GM08714 (cell line): ENCODE data around the gene TJP1.
"Not testable (repeated sequence)": the region's sequence is repeated elsewhere in the genome, so short reads cannot be mapped to it uniquely, and the experiment has no call there.

ENCODE experiments used
- H3K4me3 ChIP-seq: fragments of 200-500 bp; sonication (Bioruptor generic); 2 replicates; pipeline ENCODE4 v1.5.1; 2014; ENCODE audit warnings: mild to moderate bottlenecking, low read length, inconsistent platforms
- ZNF274 ChIP-seq: IDR thresholded peaks from 2 replicates; pipeline ENCODE4 v1.6.1; 2012; ENCODE audit warnings: mild to moderate bottlenecking, low read depth, low read length

The TJP1 gene

DNA sequence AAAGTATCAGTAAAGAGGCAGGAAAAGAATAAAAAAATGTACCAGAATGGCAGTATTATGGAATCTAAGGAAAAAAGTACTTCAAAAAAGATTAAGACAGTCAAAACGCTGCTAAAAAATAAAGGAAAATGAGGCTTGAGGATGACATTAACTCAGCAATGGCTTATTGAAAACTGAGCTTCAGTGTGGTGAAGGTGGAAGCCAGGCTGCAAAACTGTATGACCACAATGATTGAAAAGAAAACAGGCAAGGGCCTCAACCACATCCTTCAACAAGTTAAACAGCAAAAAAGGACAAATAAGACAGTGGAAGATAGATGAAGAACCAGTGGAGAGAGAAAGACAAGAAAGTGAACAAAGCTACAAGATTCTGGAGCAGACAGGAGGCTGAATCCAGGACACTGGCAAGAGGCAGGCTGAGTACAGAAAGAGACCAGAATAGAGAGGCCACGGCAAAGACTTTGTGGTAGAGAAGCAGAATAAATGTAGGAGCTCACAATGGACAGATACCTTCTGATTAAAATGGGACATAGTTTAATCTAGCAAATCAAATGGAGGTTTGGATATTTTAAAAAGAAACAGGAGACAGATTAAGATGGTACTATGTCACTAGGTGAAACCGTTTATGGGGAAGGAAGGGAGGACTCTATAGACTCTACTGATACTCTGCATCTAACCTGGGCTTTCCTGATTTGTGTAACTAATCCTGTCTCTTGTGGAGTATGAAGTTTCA lies 86.1 kb downstream of the TJP1 start:
- H3K4me3 ChIP-seq, result no peak overlapping the region
- no peak for TF ChIP-seq ZNF274

DNA sequence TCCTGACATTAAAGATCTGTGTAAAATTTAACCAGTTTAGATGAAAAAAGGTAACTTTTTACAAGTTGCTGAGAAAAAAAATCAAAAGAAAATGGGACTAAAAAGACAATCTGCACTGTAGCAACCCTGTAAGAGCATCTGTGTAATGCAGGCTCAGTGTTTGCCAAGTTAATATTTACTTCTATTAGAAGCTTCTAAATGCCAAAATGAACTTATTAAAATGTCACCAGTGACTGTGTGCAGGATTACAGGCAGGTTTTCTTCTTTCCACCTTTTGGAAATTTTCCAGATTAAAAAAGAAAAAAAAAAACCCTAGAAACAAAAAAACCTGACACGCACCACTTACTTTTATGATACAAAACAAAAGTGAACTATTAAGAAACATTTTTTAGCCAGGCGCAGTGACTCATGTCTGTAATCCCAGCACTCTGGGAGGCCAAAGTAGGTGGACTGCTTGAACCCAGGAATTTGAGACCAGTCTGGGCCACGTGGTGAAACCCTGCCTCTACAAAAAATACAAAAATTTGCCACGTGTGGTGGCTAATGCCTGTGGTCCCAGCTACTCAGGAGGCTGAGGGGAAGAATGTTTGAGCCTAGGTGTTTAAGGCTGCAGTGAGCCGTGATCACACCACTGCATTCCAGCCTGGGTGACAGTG lies 87.2 kb downstream of the TJP1 start:
- TF ChIP-seq ZNF274, result no peak
- H3K4me3 ChIP-seq, result no peak overlapping the region

GRCh38 chr15:29731865-29732264 lies 90.4 kb downstream of the TJP1 start:
- no peak overlapping the region for H3K4me3 ChIP-seq
- no peak for TF ChIP-seq ZNF274

DNA sequence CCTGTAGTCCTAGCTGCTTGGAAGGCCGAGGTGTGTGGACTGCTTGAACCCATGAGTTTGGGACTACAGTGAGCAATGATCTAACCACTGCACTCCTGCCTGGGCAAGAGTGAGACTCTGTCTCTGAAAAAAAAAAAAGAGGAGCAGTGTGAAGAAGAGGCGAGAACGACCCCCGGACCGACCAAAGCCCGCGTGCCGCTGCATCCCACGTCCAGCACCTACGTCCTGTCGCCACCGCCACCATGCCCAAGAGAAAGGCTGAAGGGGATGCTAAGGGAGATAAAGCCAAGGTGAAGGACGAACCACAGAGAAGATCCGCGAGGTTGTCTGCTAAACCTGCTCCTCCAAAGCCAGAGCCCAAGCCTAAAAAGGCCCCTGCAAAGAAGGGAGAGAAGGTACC lies 91.8 kb downstream of the TJP1 start:
- not testable (repeated sequence) for H3K4me3 ChIP-seq

GRCh38 chr15:29728418-29728817 lies 93.8 kb downstream of the TJP1 start:
- no peak for TF ChIP-seq ZNF274
- H3K4me3 ChIP-seq, result no peak overlapping the region

DNA sequence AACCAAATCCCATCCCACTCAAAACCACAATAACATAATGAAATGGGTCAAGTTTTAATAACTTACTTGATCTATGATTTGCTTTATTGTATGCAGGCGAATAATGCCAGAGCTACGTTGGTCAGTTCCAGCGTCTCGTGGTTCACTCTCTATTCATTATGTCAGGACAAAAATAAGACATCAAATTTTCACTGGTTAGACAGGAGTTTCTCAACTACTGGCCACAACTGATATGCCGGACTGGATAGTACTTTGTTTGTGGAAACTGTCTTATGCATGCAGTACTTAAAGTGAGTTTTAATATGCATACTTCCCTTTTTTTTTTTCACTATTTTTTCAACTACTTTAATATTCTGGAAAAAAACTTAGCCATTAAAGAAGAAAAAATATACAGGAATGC lies 94.4 kb downstream of the TJP1 start:
- H3K4me3 ChIP-seq, result no peak overlapping the region
- no peak for TF ChIP-seq ZNF274

DNA sequence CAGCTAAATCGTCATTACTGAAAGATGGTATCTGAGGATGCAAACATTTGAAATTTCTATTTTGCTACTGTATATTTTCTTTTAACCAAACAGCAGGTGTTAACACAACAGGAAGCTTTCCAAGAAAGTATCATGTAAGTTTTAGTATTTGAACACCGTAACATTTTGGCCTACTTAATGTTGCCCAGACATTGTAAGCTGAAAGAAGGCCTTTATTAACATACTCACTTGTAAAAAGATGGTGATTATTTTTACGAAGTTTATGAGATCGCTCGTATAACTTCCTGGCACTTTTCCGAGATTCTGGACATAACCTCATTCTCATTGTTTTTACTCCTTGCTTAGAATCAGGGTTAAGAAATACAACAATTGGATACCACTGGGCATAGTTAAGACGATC lies 95.7 kb downstream of the TJP1 start:
- H3K4me3 ChIP-seq, result no peak overlapping the region
- TF ChIP-seq ZNF274, result no peak

DNA sequence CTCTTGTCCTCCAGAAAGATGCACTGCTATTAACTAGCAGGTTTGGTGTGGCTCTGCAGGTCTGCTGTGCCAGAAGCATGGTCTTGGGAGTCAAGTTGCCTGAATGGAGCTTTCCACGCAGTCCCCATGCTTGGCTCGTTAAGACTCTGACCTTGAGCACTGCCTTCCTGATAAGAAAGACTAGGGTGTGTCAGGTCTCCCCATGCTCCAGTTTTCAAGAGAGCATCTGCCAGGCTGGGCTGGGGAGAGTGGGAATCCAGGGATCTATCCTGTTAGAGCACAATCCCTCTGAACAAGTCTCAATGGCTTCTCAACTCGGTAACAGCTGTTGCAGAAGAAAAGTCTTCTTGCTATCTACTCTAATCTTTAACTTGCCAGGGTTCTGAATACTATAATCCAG lies 98.2 kb downstream of the TJP1 start:
- no peak for TF ChIP-seq ZNF274

DNA sequence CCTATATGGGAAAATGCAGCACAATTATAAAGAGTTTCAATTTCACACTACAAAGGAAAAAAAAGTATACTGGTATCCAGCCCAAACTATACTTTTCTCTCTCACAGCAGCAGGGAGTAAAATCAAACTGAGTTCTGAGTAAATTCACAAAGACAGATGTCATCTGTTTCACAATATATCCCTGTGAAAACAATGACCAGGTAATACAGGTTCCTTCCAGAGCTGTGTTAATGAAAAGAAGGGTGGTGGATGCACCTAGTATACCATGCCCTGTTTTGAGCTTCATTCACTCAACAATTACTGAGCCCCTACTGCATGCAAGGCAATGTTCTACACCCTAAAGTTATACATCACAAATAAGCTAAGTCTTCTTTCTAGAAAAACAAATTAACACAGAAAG lies 108.5 kb downstream of the TJP1 start:
- no peak overlapping the region for H3K4me3 ChIP-seq
- no peak for TF ChIP-seq ZNF274

More for the DNA sequence above, 98.2 kb downstream of the TJP1 start:
- no peak overlapping the region for H3K4me3 ChIP-seq

GRCh38 chr15:29712149-29712885 lies 110.0 kb downstream of the TJP1 start:
- TF ChIP-seq ZNF274, result no peak
- no peak overlapping the region for H3K4me3 ChIP-seq

DNA sequence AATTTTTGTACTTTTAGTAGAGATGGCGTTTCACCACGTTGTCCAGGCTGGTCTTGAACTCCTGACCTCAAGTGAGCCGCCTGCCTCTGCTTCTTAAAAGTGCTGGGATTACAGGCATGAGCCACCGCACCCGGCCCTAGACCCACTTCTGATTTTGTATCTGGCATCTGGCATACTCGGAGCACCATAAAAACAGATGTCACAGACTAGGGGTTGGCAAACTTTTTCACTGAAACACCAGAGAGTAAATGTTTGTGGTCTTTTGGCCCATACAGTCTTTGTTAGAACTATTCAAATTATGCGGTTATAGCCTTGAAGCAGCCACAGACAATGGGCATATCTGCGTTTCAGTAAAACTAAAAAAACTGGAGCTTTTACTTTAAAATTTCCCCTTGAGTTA lies 110.7 kb downstream of the TJP1 start:
- no peak overlapping the region for H3K4me3 ChIP-seq
- TF ChIP-seq ZNF274, result no peak

- no peak overlapping the region for H3K4me3 ChIP-seq
- TF ChIP-seq ZNF274, result no peak
Observed at GRCh38 chr15:29708519-29708918, 113.7 kb downstream of the TJP1 start.

GRCh38 chr15:29704950-29705597 lies 117.2 kb downstream of the TJP1 start:
- H3K4me3 ChIP-seq, result no peak overlapping the region
- no peak for TF ChIP-seq ZNF274

GRCh38 chr15:29701151-29701550 lies 121.1 kb downstream of the TJP1 start:
- H3K4me3 ChIP-seq, result no peak overlapping the region
- TF ChIP-seq ZNF274, result no peak
